NCI-H1417 (cell line): Measurements from ENCODE around the gene AKT3.
A peak's percentile ranks its signal among the peaks of the same experiment; 100 is the strongest.

Source experiments
- DNase-seq, 3 experiments: peaks; one replicate each; lab custom pipeline; 2025; lab: John Stamatoyannopoulos, UW

Gene AKT3

GRCh38 chr1:243507001-243507671 is 342.9 kb downstream of the AKT3 start:
- DNase-seq: peak in 2 of 3 experiments; percentile 24 to 51

- DNase-seq: no peak
These were observed 343.9 kb downstream of the AKT3 start for GRCh38 chr1:243505986-243506689.

- DNase-seq: no peak
These were observed 346.9 kb downstream of the AKT3 start for GRCh38 chr1:243503155-243503554.

GRCh38 chr1:243501002-243501401 is 349.0 kb downstream of the AKT3 start:
- DNase-seq: no peak

GRCh38 chr1:243500512-243500911 is 349.5 kb downstream of the AKT3 start:
- DNase-seq: no peak

- DNase-seq: no peak
These were observed 350.3 kb downstream of the AKT3 start for GRCh38 chr1:243499711-243500110.

GRCh38 chr1:243499248-243499647 is 350.8 kb downstream of the AKT3 start:
- DNase-seq: no peak

GRCh38 chr1:243497939-243498681 is 351.9 kb downstream of the AKT3 start:
- no peak for DNase-seq

GRCh38 chr1:243496806-243497205 is 353.2 kb downstream of the AKT3 start:
- no peak for DNase-seq

GRCh38 chr1:243496187-243496646 is 353.8 kb downstream of the AKT3 start:
- no peak for DNase-seq

GRCh38 chr1:243495442-243496186 is 354.4 kb downstream of the AKT3 start:
- no peak for DNase-seq

GRCh38 chr1:243494741-243495431 is 355.2 kb downstream of the AKT3 start:
- no peak for DNase-seq

- peak in 1 of 3 experiments; percentile 7 for DNase-seq
These were observed 356.6 kb downstream of the AKT3 start for GRCh38 chr1:243493156-243494129.

- no peak for DNase-seq
These were observed 359.0 kb downstream of the AKT3 start for GRCh38 chr1:243490748-243491686.

GRCh38 chr1:243489681-243490546 is 360.1 kb downstream of the AKT3 start:
- DNase-seq: peak in 1 of 3 experiments; percentile 39

GRCh38 chr1:243489158-243489527 is 360.9 kb downstream of the AKT3 start:
- DNase-seq: no peak

- DNase-seq: no peak
These were observed 361.4 kb downstream of the AKT3 start for GRCh38 chr1:243488459-243489157.
